Endothelial cell of umbilical vein (primary cell): ENCODE results near the gene SUFU. TPM values are rescaled to one million over a fixed set of nuclear protein-coding genes. Genes with fewer than 3 reads are reported as not detected.

Experiments used
- BruUV-seq: library from RNA; stranded (reverse); fragments of 400-500 nt; replicated peaks from 2 replicates; lab custom pipeline; 2021; lab: Mats Ljungman, UMichigan
- CTCF ChIA-PET: fragments of 300-600, 350-600 bp; sonication (Branson Sonifier 250); formaldehyde crosslinking; loops from one replicate; lab custom pipeline; 2021; ENCODE audit warnings: antibody characterized with exemption, inconsistent platforms; lab: Charles Lee
- POLR2A ChIA-PET: fragments of 300-600, 350-600 bp; sonication (Branson Sonifier 250); formaldehyde crosslinking; loops from one replicate; lab custom pipeline; 2021; ENCODE audit warnings: antibody characterized with exemption, inconsistent platforms; lab: Charles Lee
- DNase-seq: peaks from one replicate; pipeline ENCODE4 v3.0.0-alpha.2; 2011; ENCODE audit warnings: low read depth, low spot score
- FAIRE-seq: peaks from 2 replicates; lab custom pipeline; 2011; peaks lifted over from hg19 to GRCh38; lab: Jason Lieb, UNC
- H2AFZ ChIP-seq: 2 replicates; pipeline ENCODE4 v1.6.0; 2012; ENCODE audit warnings: low read depth, low read length, control low read depth, inconsistent platforms
- H3K27ac ChIP-seq: 2 replicates; pipeline ENCODE4 v1.5.1; 2011; ENCODE audit warnings: low read depth, mild to moderate bottlenecking, control low read depth, low read length, moderate library complexity; ENCODE audit not compliant: insufficient read depth
- H3K27me3 ChIP-seq, 2 experiments: 2 replicates each; pipeline versions ENCODE4 v1.6.0 to v1.6.1; 2011; ENCODE audit warnings: low read length in 2 of 2, mixed read lengths in 1 of 2; ENCODE audit not compliant: control insufficient read depth in 2 of 2, insufficient read depth in 2 of 2
- H3K36me3 ChIP-seq, 2 experiments: 2 replicates in 1 of 2; 3 replicates in 1 of 2; pipeline ENCODE4 v1.5.1; 2011; ENCODE audit warnings: low read length in 2 of 2, mild to moderate bottlenecking in 1 of 2, moderate library complexity in 1 of 2; ENCODE audit not compliant: control insufficient read depth in 2 of 2, insufficient read depth in 2 of 2; ENCODE audit errors: extremely low read depth in 1 of 2
- H3K4me1 ChIP-seq: 3 replicates; pipeline ENCODE4 v1.5.1; 2011; ENCODE audit warnings: mild to moderate bottlenecking, low read length; ENCODE audit not compliant: control insufficient read depth, insufficient read depth; ENCODE audit errors: extremely low read depth
- H3K4me2 ChIP-seq: 2 replicates; pipeline ENCODE4 v1.6.1; 2011; ENCODE audit warnings: low read length, control low read depth, mixed read lengths; ENCODE audit not compliant: insufficient read depth
- H3K4me3 ChIP-seq, 3 experiments: fragments of 200-600 bp in 1 of 3; sonication (generic), shearing (Covaris generic) in 1 of 3; replicated peaks in 1 of 3; 2 replicates each; pipeline ENCODE4 v1.5.1; 2011 to 2016; ENCODE audit warnings: control low read depth in 3 of 3, low read length in 3 of 3, mild to moderate bottlenecking in 2 of 3, inconsistent platforms in 1 of 3, low read depth in 1 of 3, moderate library complexity in 1 of 3; ENCODE audit not compliant: insufficient read depth in 1 of 3
- H3K79me2 ChIP-seq: 2 replicates; pipeline ENCODE4 v1.6.0; 2012; ENCODE audit warnings: low read length, inconsistent platforms; ENCODE audit not compliant: control insufficient read depth, insufficient read depth
- H3K9ac ChIP-seq: replicated peaks from 2 replicates; pipeline ENCODE3; 2011; ENCODE audit warnings: low read length, control low read depth; ENCODE audit not compliant: insufficient read depth; ENCODE audit errors: extremely low read depth
- H3K9me1 ChIP-seq: replicated peaks from 3 replicates; pipeline ENCODE4 v1.6.0; 2011; ENCODE audit warnings: mild to moderate bottlenecking, low read length; ENCODE audit not compliant: control insufficient read depth, insufficient read depth; ENCODE audit errors: extremely low read depth
- H3K9me3 ChIP-seq: replicated peaks from 2 replicates; pipeline ENCODE4 v1.5.1; 2012; ENCODE audit warnings: low read length, inconsistent platforms; ENCODE audit not compliant: control insufficient read depth, insufficient read depth
- H4K20me1 ChIP-seq: replicated peaks from 2 replicates; pipeline ENCODE3; 2011; ENCODE audit warnings: mild to moderate bottlenecking, low read length; ENCODE audit not compliant: control insufficient read depth, insufficient read depth; ENCODE audit errors: extremely low read depth
- CTCF ChIP-seq, 2 donors: IDR thresholded peaks; 1 replicate in 1 of 2; 2 replicates in 1 of 2; pipeline ENCODE4 v1.5.1; 2011; ENCODE audit warnings: low read length in 2 of 2, mild to moderate bottlenecking in 2 of 2, moderate library complexity in 2 of 2, control low read depth in 1 of 2, inconsistent platforms in 1 of 2, low read depth in 1 of 2; ENCODE audit not compliant: insufficient read depth in 1 of 2; ENCODE audit errors: extremely low read depth in 1 of 2
- EZH2 ChIP-seq: IDR thresholded peaks from 2 replicates; pipeline ENCODE4 v1.6.1; 2012; ENCODE audit warnings: borderline replicate concordance, low read depth, mild to moderate bottlenecking, moderate library complexity, low read length, inconsistent platforms; ENCODE audit not compliant: severe bottlenecking
- FOS ChIP-seq: IDR thresholded peaks from 2 replicates; pipeline ENCODE4 v1.6.1; 2011; ENCODE audit warnings: mild to moderate bottlenecking, low read length, moderate library complexity, borderline replicate concordance; ENCODE audit not compliant: insufficient read depth
- GATA2 ChIP-seq: IDR thresholded peaks from 2 replicates; pipeline ENCODE4 v1.7.0; 2011; ENCODE audit warnings: low read depth, mild to moderate bottlenecking, moderate library complexity, mixed read lengths, low read length; ENCODE audit not compliant: insufficient read length, insufficient read depth
- JUN ChIP-seq: IDR thresholded peaks from 2 replicates; pipeline ENCODE4 v1.6.1; 2011; ENCODE audit warnings: borderline replicate concordance, low read depth; ENCODE audit not compliant: insufficient read length, insufficient read depth
- MAX ChIP-seq: IDR thresholded peaks from 2 replicates; pipeline ENCODE4 v1.6.1; 2011; ENCODE audit not compliant: insufficient read depth, insufficient read length
- MYC ChIP-seq: IDR thresholded peaks from one replicate; pipeline ENCODE4 v1.6.1; 2011; ENCODE audit warnings: mild to moderate bottlenecking, low read depth, low read length
- POLR2A ChIP-seq: IDR thresholded peaks from 2 replicates; pipeline ENCODE4 v1.6.1; 2012; ENCODE audit warnings: low read depth, mild to moderate bottlenecking, control low read depth, low read length
- POLR2AphosphoS5 ChIP-seq: IDR thresholded peaks from 2 replicates; pipeline ENCODE4 v1.6.1; 2012; ENCODE audit warnings: low read depth, mild to moderate bottlenecking, control low read depth, low read length, moderate library complexity; ENCODE audit not compliant: insufficient read depth
- dilution Hi-C: fragments of 300-500 bp; cut with MboI; formaldehyde crosslinking; loops from one replicate; pipeline ENCODE4 v1.15.0; 2019; ENCODE audit warnings: low sequenced_read_pairs; ENCODE audit not compliant: extremely low pct_ligation_motif_present
- intact Hi-C: fragments of 100-400 bp; cut with micrococcal nuclease; formaldehyde crosslinking; loops from one replicate; pipeline ENCODE4 v1.10.0; 2022
- polyA plus RNA-seq, 4 experiments: library from polyadenylated mRNA; depleted of rRNA in 3 of 4; stranded (reverse) in 3 of 4; unstranded in 1 of 4; fragments of >200 nt; gene quantifications; 2 replicates each; pipeline versions ENCODE4 v1.2.1 to v1.2.3, GENCODE V29; 2011 to 2012; ENCODE audit warnings: missing spikeins in 1 of 4
- total RNA-seq: library from RNA; stranded (reverse); gene quantifications from 2 replicates; pipeline ENCODE4 v1.2.3, GENCODE V29; 2021

Gene SUFU
- total and polyA plus RNA-seq, 2 donors (not counting 3 experiments of a cell fraction or from before 2014, with no cell fraction given) = 10.1 to 16.3 TPM

GRCh38 chr10:102457591-102458150 is 46.1 kb upstream of the SUFU start:
- dilution Hi-C loops (no loop called here), intact Hi-C loops (no loop called here)
- TF ChIP-seq POLR2A (no peak), GATA2 (no peak), FOS (no peak), MAX (no peak), EZH2 (no peak), POLR2AphosphoS5 (no peak), CTCF (IDR thresholded peaks at IDR 0.05; ENCODE audit: extremely low read depth in 1 of 2, insufficient read depth in 1 of 2, low read depth in 1 of 2, low read length in 2 of 2) (no peak), MYC (no peak), JUN (no peak)
- Histone ChIP-seq H3K4me2 (no peak overlapping the region), H3K9me3 (no peaks in the 10 kb centered on the region), H2AFZ (no peak overlapping the region), H3K9ac (no peak overlapping the region), H3K27ac (no peak overlapping the region), H3K79me2 (no peaks in the 10 kb centered on the region), H3K4me1 (peaks cover 7% of the 10 kb centered on the region), H3K9me1 (no peaks in the 10 kb centered on the region), H3K4me3 (no peak overlapping the region), H3K36me3 (no peaks in the 10 kb centered on the region), H3K27me3 (peaks cover 0 to under 1% of the 10 kb centered on the region in 2 experiments), H4K20me1 (no peaks in the 10 kb centered on the region)
- no peak for FAIRE-seq
- ChIA-PET CTCF (no interaction called here), POLR2A (no interaction called here)
- DNase-seq = no peak
- no TSS peak for BruUV-seq
